ENCODE measurements around the gene CDON. TPM values are rescaled to one million over a fixed set of nuclear protein-coding genes. Genes with fewer than 3 reads are reported as not detected.

The CDON gene
- total and polyA plus RNA-seq, 2 of the 13 experiments (the other 11 are each of a cell fraction or from before 2014, with no cell fraction given), result 9.6 to 12.8 TPM

DNA sequence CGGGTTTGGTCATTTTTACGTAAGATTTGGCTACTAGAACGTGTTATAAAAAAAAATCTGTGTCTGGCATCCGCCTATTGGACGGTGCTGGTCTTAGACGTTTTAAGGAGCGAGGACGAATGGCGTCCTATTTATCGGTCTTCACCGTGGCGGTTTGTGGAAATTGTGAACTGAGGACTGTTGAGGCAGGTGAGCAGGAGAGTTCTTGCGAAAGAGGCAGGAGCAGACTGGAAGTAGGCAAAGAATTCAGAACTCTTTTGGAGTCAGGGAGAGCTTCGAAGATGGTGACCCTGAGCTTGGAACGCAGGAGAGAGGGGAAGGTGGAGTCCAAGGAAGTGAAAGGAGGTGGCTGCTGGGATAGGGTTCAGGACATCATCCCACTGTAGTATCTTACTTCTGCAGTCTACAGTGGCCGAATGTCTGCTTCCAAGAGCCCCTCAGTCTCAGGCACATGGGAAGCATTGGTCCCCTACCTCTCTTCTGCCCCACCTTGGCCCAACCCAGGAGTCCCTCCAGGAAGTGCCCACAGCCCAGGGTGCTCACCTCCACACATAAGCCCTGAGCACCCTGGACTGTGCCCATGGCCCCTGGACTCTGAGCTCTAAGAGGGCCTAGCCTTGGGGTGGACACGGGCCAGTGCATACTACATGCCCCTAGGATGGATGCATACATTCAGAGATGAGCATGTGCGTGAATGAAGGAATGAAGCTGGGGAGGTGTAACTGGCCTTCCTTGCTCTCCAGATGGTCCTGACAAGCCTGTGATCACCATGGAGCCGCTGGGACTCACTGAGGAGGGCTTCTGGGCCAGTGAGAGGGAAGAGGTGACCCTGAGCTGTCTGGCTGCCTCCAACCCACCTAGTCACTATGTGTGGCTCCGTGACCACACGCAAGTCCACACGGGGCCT, 113.1 kb downstream of the CDON start:
- no peak for TF ChIP-seq CBX5 (CRISPR knock-in tag; IDR thresholded peaks at IDR 0.05; ENCODE audit: borderline replicate concordance)
- TF ChIP-seq HNF4A (CRISPR knock-in tag; IDR thresholded peaks at IDR 0.05), result 0 out of 2 replicates have a peak, but pooled peaks have one; percentile 4

DNA sequence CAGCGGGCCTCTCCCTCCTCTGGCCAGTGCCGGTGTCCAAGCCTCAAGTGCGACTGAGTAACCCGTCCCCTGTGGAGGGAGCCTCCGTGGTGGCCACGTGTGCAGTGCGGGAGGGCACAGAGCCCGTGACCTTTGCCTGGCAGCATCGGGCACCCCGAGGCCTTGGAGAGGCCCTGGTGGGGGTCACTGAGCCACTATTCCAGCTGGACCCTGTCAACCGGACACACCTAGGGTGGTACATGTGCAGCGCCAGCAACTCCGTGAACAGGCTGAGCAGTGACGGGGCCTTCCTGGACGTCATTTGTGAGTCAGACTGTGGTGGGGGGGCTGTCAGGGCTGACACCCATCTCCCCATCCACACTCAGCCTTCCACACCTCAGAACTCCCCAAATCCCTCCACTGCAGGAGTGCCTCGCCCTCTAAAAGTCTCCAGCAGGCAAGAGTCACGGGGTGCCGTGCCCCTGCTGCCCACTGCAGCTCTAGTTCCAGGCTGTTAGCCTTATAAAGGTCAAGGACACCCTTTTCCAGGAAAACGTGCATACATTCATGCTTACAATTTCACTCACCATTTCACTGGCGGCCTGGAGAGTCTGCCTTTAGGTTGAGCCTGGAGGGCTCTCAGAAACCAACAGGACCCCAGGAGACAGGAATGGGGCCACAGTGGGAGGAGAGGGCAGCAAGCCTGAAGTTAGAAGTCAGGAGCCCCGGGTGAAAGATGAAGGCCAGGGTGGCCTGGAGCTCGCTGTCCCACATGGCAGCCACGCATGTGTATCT, 114.2 kb downstream of the CDON start:
- FAIRE-seq (no peak), ATAC-seq (peak; percentile 5; the same call in 1 of the 3 replicates), DNase-seq (ENCODE audit: low spot score) (no peak)
- Histone ChIP-seq H2AFZ (ENCODE audit: low read length) (no peak overlapping the region), H3K4me3 (replicated peaks in 1 of 3; ENCODE audit: insufficient read depth in 1 of 3, low read depth in 2 of 3, low read length in 3 of 3) (no peak overlapping the region), H3K79me2 (ENCODE audit: insufficient read depth, low read length) (no peaks in the 10 kb centered on the region), H3K9ac (ENCODE audit: insufficient read depth, low read depth, low read length) (no peak overlapping the region), H3K4me1 (ENCODE audit: insufficient read depth, low read length) (peaks cover 43% of the 10 kb centered on the region), H4K20me1 (ENCODE audit: insufficient read depth, low read length) (no peaks in the 10 kb centered on the region), H3K27me3 (ENCODE audit: control insufficient read depth in 1 of 2, insufficient read depth in 2 of 2, low read length in 2 of 2) (peaks cover 0 to 3% of the 10 kb centered on the region in 2 experiments; a peak in 1 of 5 replicates), H3K9me3 (ENCODE audit: low read length) (no peaks in the 10 kb centered on the region), H3K4me2 (ENCODE audit: low read depth, low read length) (peak overlapping the region; percentile 24; the same call in 1 of the 2 replicates), H3K36me3 (replicated peaks in 1 of 2; ENCODE audit: control insufficient read depth in 1 of 2, insufficient read depth in 2 of 2, low read length in 2 of 2) (no peaks in the 10 kb centered on the region), H3K27ac (ENCODE audit: extremely low read length, insufficient read depth, low read length) (no peak overlapping the region)
- POLR2A ChIA-PET, result no interaction called here
- in situ Hi-C loops (cut with HindIII; ENCODE audit: extremely low pct_ligation_motif_present, low pct_unique_long_range_greater_than_20kb) (no loop called here), intact Hi-C loops (cut with micrococcal nuclease; ENCODE audit: unreplicated experiment) (no loop called here)
- WGBS (ENCODE audit: low lambda C conversion rate), result 54% methylated on average over 10 of the region's 23 CpGs
- BruUV-seq (replicated peaks), result no TSS peak
- CTCF ChIA-PET (ENCODE audit: low intra/inter-chr PET ratio, low total read pairs), result no interaction called here
- TF ChIP-seq, protein P1, sequence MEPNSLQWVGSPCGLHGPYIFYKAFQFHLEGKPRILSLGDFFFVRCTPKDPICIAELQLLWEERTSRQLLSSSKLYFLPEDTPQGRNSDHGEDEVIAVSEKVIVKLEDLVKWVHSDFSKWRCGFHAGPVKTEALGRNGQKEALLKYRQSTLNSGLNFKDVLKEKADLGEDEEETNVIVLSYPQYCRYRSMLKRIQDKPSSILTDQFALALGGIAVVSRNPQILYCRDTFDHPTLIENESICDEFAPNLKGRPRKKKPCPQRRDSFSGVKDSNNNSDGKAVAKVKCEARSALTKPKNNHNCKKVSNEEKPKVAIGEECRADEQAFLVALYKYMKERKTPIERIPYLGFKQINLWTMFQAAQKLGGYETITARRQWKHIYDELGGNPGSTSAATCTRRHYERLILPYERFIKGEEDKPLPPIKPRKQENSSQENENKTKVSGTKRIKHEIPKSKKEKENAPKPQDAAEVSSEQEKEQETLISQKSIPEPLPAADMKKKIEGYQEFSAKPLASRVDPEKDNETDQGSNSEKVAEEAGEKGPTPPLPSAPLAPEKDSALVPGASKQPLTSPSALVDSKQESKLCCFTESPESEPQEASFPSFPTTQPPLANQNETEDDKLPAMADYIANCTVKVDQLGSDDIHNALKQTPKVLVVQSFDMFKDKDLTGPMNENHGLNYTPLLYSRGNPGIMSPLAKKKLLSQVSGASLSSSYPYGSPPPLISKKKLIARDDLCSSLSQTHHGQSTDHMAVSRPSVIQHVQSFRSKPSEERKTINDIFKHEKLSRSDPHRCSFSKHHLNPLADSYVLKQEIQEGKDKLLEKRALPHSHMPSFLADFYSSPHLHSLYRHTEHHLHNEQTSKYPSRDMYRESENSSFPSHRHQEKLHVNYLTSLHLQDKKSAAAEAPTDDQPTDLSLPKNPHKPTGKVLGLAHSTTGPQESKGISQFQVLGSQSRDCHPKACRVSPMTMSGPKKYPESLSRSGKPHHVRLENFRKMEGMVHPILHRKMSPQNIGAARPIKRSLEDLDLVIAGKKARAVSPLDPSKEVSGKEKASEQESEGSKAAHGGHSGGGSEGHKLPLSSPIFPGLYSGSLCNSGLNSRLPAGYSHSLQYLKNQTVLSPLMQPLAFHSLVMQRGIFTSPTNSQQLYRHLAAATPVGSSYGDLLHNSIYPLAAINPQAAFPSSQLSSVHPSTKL (CRISPR knock-in tag; IDR thresholded peaks at IDR 0.05), result 0 out of 2 replicates have a peak, but pooled peaks have one; percentile 36
- TF ChIP-seq, protein P2, sequence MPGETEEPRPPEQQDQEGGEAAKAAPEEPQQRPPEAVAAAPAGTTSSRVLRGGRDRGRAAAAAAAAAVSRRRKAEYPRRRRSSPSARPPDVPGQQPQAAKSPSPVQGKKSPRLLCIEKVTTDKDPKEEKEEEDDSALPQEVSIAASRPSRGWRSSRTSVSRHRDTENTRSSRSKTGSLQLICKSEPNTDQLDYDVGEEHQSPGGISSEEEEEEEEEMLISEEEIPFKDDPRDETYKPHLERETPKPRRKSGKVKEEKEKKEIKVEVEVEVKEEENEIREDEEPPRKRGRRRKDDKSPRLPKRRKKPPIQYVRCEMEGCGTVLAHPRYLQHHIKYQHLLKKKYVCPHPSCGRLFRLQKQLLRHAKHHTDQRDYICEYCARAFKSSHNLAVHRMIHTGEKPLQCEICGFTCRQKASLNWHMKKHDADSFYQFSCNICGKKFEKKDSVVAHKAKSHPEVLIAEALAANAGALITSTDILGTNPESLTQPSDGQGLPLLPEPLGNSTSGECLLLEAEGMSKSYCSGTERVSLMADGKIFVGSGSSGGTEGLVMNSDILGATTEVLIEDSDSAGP (CRISPR knock-in tag; IDR thresholded peaks at IDR 0.05; ENCODE audit: borderline replicate concordance), result no peak
- TF ChIP-seq NONO (IDR thresholded peaks at IDR 0.05) (no peak), NONO (CRISPR knock-in tag; conservative IDR thresholded peaks at IDR 0.05) (no peak), RARA (CRISPR knock-in tag; IDR thresholded peaks at IDR 0.05) (peak; percentile 49), ZNF570 (CRISPR knock-in tag; IDR thresholded peaks at IDR 0.05; ENCODE audit: borderline replicate concordance) (no peak)

More for the DNA sequence above, 113.1 kb downstream of the CDON start:
- Histone ChIP-seq H3K4me3 (replicated peaks in 1 of 3; ENCODE audit: insufficient read depth in 1 of 3, low read depth in 2 of 3, low read length in 3 of 3) (no peak overlapping the region), H3K27me3 (ENCODE audit: control insufficient read depth in 1 of 2, insufficient read depth in 2 of 2, low read length in 2 of 2) (no peaks in the 10 kb centered on the region; a peak in 1 of 5 replicates), H3K4me1 (ENCODE audit: insufficient read depth, low read length) (peaks cover 42% of the 10 kb centered on the region), H3K4me2 (ENCODE audit: low read depth, low read length) (no peak overlapping the region), H3K27ac (ENCODE audit: extremely low read length, insufficient read depth, low read length) (no peak overlapping the region), H3K9me3 (ENCODE audit: low read length) (no peaks in the 10 kb centered on the region), H3K36me3 (replicated peaks in 1 of 2; ENCODE audit: control insufficient read depth in 1 of 2, insufficient read depth in 2 of 2, low read length in 2 of 2) (no peaks in the 10 kb centered on the region), H3K9ac (ENCODE audit: insufficient read depth, low read depth, low read length) (no peak overlapping the region), H3K79me2 (ENCODE audit: insufficient read depth, low read length) (no peaks in the 10 kb centered on the region), H2AFZ (ENCODE audit: low read length) (no peak overlapping the region), H4K20me1 (ENCODE audit: insufficient read depth, low read length) (no peaks in the 10 kb centered on the region)
- 82% methylated on average over 20 of the region's 22 CpGs for WGBS (ENCODE audit: low lambda C conversion rate)
- no peak for FAIRE-seq
- ChIA-PET CTCF (ENCODE audit: low intra/inter-chr PET ratio, low total read pairs) (no interaction called here), POLR2A (no interaction called here)
- no TSS peak for BruUV-seq (replicated peaks)
- ATAC-seq, result no peak; the same call in 2 of the 3 replicates
- in situ Hi-C loops (cut with HindIII; ENCODE audit: extremely low pct_ligation_motif_present, low pct_unique_long_range_greater_than_20kb), result no loop called here
- DNase-seq (ENCODE audit: low spot score), result no peak
- intact Hi-C loops (cut with micrococcal nuclease; ENCODE audit: unreplicated experiment), result no loop called here

Measured in HepG2 (cell line).